Fibroblast of lung (primary cell): ENCODE data around the gene ZNF580. TPM values are rescaled to one million over a fixed set of nuclear protein-coding genes. Genes with fewer than 3 reads are reported as not detected.

Experiments
- DNase-seq, 2 donors: peaks; one replicate each; pipeline versions ENCODE4 v3.0.0 to v3.0.0-alpha.2; 2010; ENCODE audit warnings: low read depth in 2 of 2
- H2AFZ ChIP-seq: 2 replicates; pipeline ENCODE4 v1.5.1; 2012; ENCODE audit warnings: low read length, control low read depth, inconsistent platforms
- H3K27ac ChIP-seq: 2 replicates; pipeline ENCODE4 v1.5.1; 2011; ENCODE audit warnings: low read length, control low read depth; ENCODE audit not compliant: insufficient read depth
- H3K27me3 ChIP-seq: 2 replicates; pipeline ENCODE4 v1.5.1; 2011; ENCODE audit warnings: mild to moderate bottlenecking, low read length; ENCODE audit not compliant: control insufficient read depth, insufficient read depth
- H3K36me3 ChIP-seq: 2 replicates; pipeline ENCODE4 v1.5.1; 2011; ENCODE audit warnings: low read length; ENCODE audit not compliant: control insufficient read depth, insufficient read depth
- H3K4me1 ChIP-seq: 2 replicates; pipeline ENCODE4 v1.5.1; 2011; ENCODE audit warnings: low read length; ENCODE audit not compliant: control insufficient read depth, insufficient read depth; ENCODE audit errors: extremely low read depth
- H3K4me2 ChIP-seq: 2 replicates; pipeline ENCODE4 v1.5.1; 2011; ENCODE audit warnings: low read length, control low read depth; ENCODE audit not compliant: insufficient read depth; ENCODE audit errors: extremely low read depth
- H3K4me3 ChIP-seq, 4 experiments: fragments of 200-600 bp in 1 of 4; sonication (generic) in 1 of 4; replicated peaks in 1 of 4; 2 replicates each; pipeline ENCODE4 v1.5.1; 2011 to 2016; ENCODE audit warnings: low read length in 4 of 4, low read depth in 3 of 4, mild to moderate bottlenecking in 3 of 4, control low read depth in 2 of 4, inconsistent platforms in 1 of 4, mixed read lengths in 1 of 4; ENCODE audit not compliant: insufficient read depth in 1 of 4; ENCODE audit errors: control extremely low read depth in 1 of 4
- H3K79me2 ChIP-seq: 2 replicates; pipeline ENCODE4 v1.5.1; 2012; ENCODE audit warnings: mild to moderate bottlenecking, low read length, inconsistent platforms; ENCODE audit not compliant: control insufficient read depth, insufficient read depth
- H3K9ac ChIP-seq: 2 replicates; pipeline ENCODE4 v1.5.1; 2011; ENCODE audit warnings: mild to moderate bottlenecking, low read length, control low read depth; ENCODE audit not compliant: insufficient read depth
- H3K9me3 ChIP-seq: 2 replicates; pipeline ENCODE4 v1.5.1; 2012; ENCODE audit warnings: low read depth, low read length; ENCODE audit not compliant: control insufficient read depth, insufficient read depth
- H4K20me1 ChIP-seq: 2 replicates; pipeline ENCODE4 v1.5.1; 2011; ENCODE audit warnings: low read length; ENCODE audit not compliant: control insufficient read depth, insufficient read depth; ENCODE audit errors: extremely low read depth
- EZH2 ChIP-seq: IDR thresholded peaks from 2 replicates; pipeline ENCODE4 v1.5.1; 2012; ENCODE audit warnings: low read length, control low read depth, mild to moderate bottlenecking; ENCODE audit errors: missing control alignments
- polyA plus RNA-seq, 2 donors: library from polyadenylated mRNA; depleted of rRNA in 1 of 2; stranded (reverse) in 1 of 2; unstranded in 1 of 2; fragments of >200 nt; gene quantifications; 2 replicates each; pipeline ENCODE4 v1.2.1, GENCODE V29; 2011 to 2012; ENCODE audit warnings: missing spikeins in 1 of 2
- total RNA-seq: library from RNA; depleted of rRNA; stranded (reverse); fragments of >200 nt; gene quantifications from 2 replicates; pipeline ENCODE4 v1.2.1, GENCODE V29; 2014
- TF ChIP-seq, protein P1 (sequence below), 2 donors: IDR thresholded peaks in 1 of 2; conservative IDR thresholded peaks in 1 of 2; 1 replicate in 1 of 2; 2 replicates in 1 of 2; pipeline ENCODE4 v1.5.1; 2011 to 2012; ENCODE audit warnings: low read length in 2 of 2, control low read depth in 1 of 2, inconsistent platforms in 1 of 2, low read depth in 1 of 2, mild to moderate bottlenecking in 1 of 2

ZNF580 gene
- total and polyA plus RNA-seq, 2 donors (not counting 1 experiment from before 2014, with no cell fraction given): 4.1 to 7.2 TPM

DNA sequence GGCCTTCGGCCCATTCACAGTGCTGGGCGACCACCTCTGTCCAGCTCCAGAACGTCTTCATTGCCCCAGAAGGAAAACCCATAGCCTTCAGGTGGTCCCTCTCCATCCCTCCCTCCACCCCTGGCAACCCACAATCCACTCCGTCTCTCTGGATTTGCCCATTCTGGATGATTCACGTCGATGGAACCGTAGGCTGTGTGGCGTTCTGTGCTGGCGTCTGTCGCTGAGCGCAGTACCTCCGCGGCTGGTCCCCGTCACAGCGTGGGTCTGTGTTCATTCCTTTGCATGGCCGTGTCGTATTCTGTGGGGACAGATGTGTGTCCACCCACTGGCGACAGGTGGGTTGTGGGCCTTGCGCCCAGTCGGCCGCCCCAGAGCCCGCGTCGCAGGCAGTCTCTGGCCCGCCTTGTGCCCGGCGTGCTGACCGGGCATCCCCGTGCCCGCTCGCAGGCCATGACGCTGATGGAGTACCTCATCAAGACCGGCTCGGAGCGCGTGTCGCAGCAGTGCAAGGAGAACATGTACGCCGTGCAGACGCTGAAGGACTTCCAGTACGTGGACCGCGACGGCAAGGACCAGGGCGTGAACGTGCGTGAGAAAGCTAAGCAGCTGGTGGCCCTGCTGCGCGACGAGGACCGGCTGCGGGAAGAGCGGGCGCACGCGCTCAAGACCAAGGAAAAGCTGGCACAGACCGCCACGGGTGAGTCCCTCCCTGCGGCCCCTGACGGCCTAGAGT lies 44.3 kb downstream of the ZNF580 start:
- Histone ChIP-seq H3K36me3 (peaks cover 27% of the 10 kb centered on the region), H3K9ac (no peak overlapping the region), H3K9me3 (no peaks in the 10 kb centered on the region), H2AFZ (no peak overlapping the region), H3K4me3 (no peak overlapping the region), H3K4me1 (peaks cover 5% of the 10 kb centered on the region), H3K27ac (no peak overlapping the region), H4K20me1 (peaks cover 2% of the 10 kb centered on the region), H3K27me3 (no peaks in the 10 kb centered on the region), H3K79me2 (peaks cover 55% of the 10 kb centered on the region), H3K4me2 (no peak overlapping the region)
- DNase-seq: no peak
- no peak for TF ChIP-seq EZH2
- TF ChIP-seq, protein P1, sequence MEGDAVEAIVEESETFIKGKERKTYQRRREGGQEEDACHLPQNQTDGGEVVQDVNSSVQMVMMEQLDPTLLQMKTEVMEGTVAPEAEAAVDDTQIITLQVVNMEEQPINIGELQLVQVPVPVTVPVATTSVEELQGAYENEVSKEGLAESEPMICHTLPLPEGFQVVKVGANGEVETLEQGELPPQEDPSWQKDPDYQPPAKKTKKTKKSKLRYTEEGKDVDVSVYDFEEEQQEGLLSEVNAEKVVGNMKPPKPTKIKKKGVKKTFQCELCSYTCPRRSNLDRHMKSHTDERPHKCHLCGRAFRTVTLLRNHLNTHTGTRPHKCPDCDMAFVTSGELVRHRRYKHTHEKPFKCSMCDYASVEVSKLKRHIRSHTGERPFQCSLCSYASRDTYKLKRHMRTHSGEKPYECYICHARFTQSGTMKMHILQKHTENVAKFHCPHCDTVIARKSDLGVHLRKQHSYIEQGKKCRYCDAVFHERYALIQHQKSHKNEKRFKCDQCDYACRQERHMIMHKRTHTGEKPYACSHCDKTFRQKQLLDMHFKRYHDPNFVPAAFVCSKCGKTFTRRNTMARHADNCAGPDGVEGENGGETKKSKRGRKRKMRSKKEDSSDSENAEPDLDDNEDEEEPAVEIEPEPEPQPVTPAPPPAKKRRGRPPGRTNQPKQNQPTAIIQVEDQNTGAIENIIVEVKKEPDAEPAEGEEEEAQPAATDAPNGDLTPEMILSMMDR (conservative IDR thresholded peaks at IDR 0.05 in 1 of 2, IDR thresholded peaks at IDR 0.05 in 1 of 2; ENCODE audit: low read depth in 1 of 2, low read length in 2 of 2): no peak

DNA sequence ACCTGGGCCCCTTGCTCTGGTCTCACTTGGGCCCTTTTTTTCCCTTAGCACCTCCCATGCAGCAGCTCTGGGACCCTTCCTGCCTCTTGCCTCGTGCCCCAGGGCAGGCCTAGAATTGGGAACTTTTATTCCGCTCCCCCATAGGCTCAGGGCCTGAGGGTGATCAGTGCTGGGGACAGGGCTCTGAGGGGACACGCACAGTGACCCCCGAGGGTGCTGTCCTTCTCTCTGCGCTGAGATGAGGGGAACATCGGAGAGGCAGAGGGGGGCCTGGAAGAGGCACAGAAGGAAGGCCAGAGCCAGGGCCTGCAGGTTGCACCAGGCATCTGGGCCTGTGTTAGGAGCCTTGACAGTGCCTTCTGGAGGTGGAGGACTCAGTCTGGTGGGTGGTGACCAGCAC lies 45.0 kb downstream of the ZNF580 start:
- Histone ChIP-seq H2AFZ (no peak overlapping the region), H3K9ac (no peak overlapping the region), H3K27me3 (no peaks in the 10 kb centered on the region), H3K79me2 (peaks cover 48% of the 10 kb centered on the region), H3K9me3 (no peaks in the 10 kb centered on the region), H3K36me3 (peaks cover 32% of the 10 kb centered on the region), H3K4me3 (no peak overlapping the region), H3K4me1 (peaks cover 3% of the 10 kb centered on the region), H4K20me1 (peaks cover under 1% of the 10 kb centered on the region), H3K4me2 (no peak overlapping the region), H3K27ac (no peak overlapping the region)
- DNase-seq: no peak
- TF ChIP-seq EZH2: no peak
- TF ChIP-seq, protein P1 (conservative IDR thresholded peaks at IDR 0.05 in 1 of 2, IDR thresholded peaks at IDR 0.05 in 1 of 2; ENCODE audit: low read depth in 1 of 2, low read length in 2 of 2): no peak

DNA sequence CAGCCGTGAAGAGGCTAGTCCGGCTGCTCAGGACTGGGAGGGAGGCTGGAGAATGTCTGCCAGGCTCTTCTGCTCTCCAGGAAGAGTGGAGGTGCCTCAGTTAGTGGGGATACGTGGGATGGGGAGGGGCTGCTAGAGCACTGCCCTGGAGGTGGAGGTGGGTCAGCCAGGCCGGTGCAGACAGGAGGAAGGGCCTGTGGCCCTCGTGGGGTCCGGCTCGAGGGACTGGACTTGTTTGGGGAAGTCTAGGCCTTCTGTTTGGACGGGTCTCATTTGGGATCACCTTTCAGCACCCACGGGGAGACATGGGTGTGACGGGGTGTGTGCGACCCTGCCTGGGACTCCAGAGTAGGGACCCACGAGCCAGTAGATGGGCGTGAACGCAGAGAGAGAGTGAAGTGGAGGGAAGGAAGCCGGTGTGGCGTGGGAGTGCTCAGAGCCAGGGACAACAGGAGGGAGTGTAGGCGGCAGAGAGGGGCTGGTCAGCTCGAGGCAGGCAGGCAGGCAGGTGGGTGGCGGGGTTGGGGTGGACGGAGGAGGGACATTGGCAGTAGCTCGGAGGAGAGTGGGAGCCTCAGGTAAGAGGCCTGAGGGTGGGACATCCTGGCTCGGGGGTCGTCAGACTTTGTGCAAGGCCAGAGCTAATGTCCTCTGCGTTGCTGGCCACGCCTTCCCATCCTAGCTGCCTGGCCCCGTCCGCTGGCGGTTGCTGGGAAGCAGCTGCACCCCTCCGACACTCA lies 45.7 kb downstream of the ZNF580 start:
- no peaks in the 10 kb centered on the region for H3K4me1 ChIP-seq
- H3K36me3 ChIP-seq: peaks cover 31% of the 10 kb centered on the region
- peaks cover 43% of the 10 kb centered on the region for H3K79me2 ChIP-seq
- no peak overlapping the region for H3K4me2 ChIP-seq
- no peak for TF ChIP-seq EZH2
- no peaks in the 10 kb centered on the region for H3K9me3 ChIP-seq
- no peak overlapping the region for H2AFZ ChIP-seq
- H3K4me3 ChIP-seq: no peak overlapping the region
- DNase-seq: no peak
- no peak overlapping the region for H3K27ac ChIP-seq
- H4K20me1 ChIP-seq: no peaks in the 10 kb centered on the region
- H3K9ac ChIP-seq: no peak overlapping the region
- H3K27me3 ChIP-seq: no peaks in the 10 kb centered on the region
